ENCODE measurements around the gene LIMCH1. TPM values are rescaled to one million over a fixed set of nuclear protein-coding genes. Genes with fewer than 3 reads are reported as not detected.

Gene LIMCH1
- polyA plus RNA-seq, 1 of the 3 experiments (the other 2 are of a cell fraction) = 1.2 TPM

GRCh38 chr4:41600243-41600912 lies 62.4 kb downstream of the LIMCH1 start:
- no peak for DNase-seq
- TF ChIP-seq TEAD4 (IDR thresholded peaks at IDR 0.05; ENCODE audit: borderline replicate concordance, insufficient read depth) (no peak), MEF2A (IDR thresholded peaks at IDR 0.05; ENCODE audit: borderline replicate concordance, low read depth) (no peak), RCOR1 (IDR thresholded peaks at IDR 0.05; ENCODE audit: low read length) (no peak), JUND (IDR thresholded peaks at IDR 0.05) (no peak), NFIC (IDR thresholded peaks at IDR 0.05; ENCODE audit: borderline replicate concordance) (no peak), FOSL2 (IDR thresholded peaks at IDR 0.05; ENCODE audit: borderline replicate concordance, low read depth) (no peak), CHD2 (IDR thresholded peaks at IDR 0.05; ENCODE audit: low read length, partially characterized antibody) (no peak), TCF12 (IDR thresholded peaks at IDR 0.05) (no peak), GATA2 (CRISPR knock-in tag; IDR thresholded peaks at IDR 0.05) (no peak), YY1 (IDR thresholded peaks at IDR 0.05; ENCODE audit: low read depth) (no peak), USF1 (IDR thresholded peaks at IDR 0.05; ENCODE audit: borderline replicate concordance, low read depth) (no peak), ZBTB33 (IDR thresholded peaks at IDR 0.05; ENCODE audit: borderline replicate concordance, low read depth) (no peak), RXRA (IDR thresholded peaks at IDR 0.05; ENCODE audit: borderline replicate concordance, low read depth) (no peak)
- H3K36me3 ChIP-seq (replicated peaks in 1 of 2; ENCODE audit: control insufficient read depth in 1 of 2, insufficient read depth in 2 of 2, low read length in 1 of 2) = no peaks in the 10 kb centered on the region
- H3F3A ChIP-seq (replicated peaks; ENCODE audit: insufficient read depth) = no peaks in the 10 kb centered on the region
- 51% methylated on average over 6 of the region's 6 CpGs for WGBS (ENCODE audit: low lambda C conversion rate)
- H3K9me2 ChIP-seq = no peaks in the 10 kb centered on the region
- no peak overlapping the region for H2AFZ ChIP-seq (ENCODE audit: low read depth)
- no peaks in the 10 kb centered on the region for H3K79me2 ChIP-seq (ENCODE audit: insufficient read depth)
- H3K4me1 ChIP-seq (ENCODE audit: control insufficient read depth in 1 of 2, insufficient read depth in 2 of 2, low read depth in 1 of 2, low read length in 1 of 2) = peaks cover 0 to 4% of the 10 kb centered on the region in 2 experiments; a peak in 2 of 4 replicates
- H3K27me3 ChIP-seq (ENCODE audit: insufficient read depth) = no peaks in the 10 kb centered on the region
- no peak overlapping the region for H3K4me3 ChIP-seq (ENCODE audit: low read depth in 2 of 2, low read length in 1 of 2)
- no peaks in the 10 kb centered on the region for H4K20me1 ChIP-seq (ENCODE audit: insufficient read depth)
- H3K27ac ChIP-seq (ENCODE audit: low read depth in 2 of 2, low read length in 1 of 2) = no peak overlapping the region; a peak in 1 of 4 replicates
- CTCF ChIA-PET = interaction anchor here (0.7 to 1.0 kb wide), 4 partner anchors 9 to 1020 kb away, joined by 3 to 4 read pairs (median 3); no protein-coding TSS in a partner anchor
- H3K9me3 ChIP-seq = no peaks in the 10 kb centered on the region
- H3K9ac ChIP-seq = no peak overlapping the region
- POLR2A ChIA-PET = interaction anchor here (0.6 kb wide), 1 partner anchor 203 kb away, joined by 3 read pairs; no protein-coding TSS in a partner anchor
- H3K4me2 ChIP-seq = no peak overlapping the region

- POLR2A ChIA-PET = no interaction called here
These were observed 63.1 kb downstream of the LIMCH1 start for GRCh38 chr4:41601025-41601424.

More at GRCh38 chr4:41601025-41601424, 63.1 kb downstream of the LIMCH1 start:
- H2AFZ ChIP-seq (ENCODE audit: low read depth) = no peak overlapping the region
- no peaks in the 10 kb centered on the region for H3F3A ChIP-seq (replicated peaks; ENCODE audit: insufficient read depth)
- whole genome bisulfite sequencing (ENCODE audit: low lambda C conversion rate) = 75% methylated on average over 1 of the region's 1 CpG
- no peak overlapping the region; a peak in 1 of 4 replicates for H3K27ac ChIP-seq (ENCODE audit: low read depth in 2 of 2, low read length in 1 of 2)
- no peaks in the 10 kb centered on the region for H3K9me3 ChIP-seq
- no peak for DNase-seq
- no peaks in the 10 kb centered on the region for H3K36me3 ChIP-seq (replicated peaks in 1 of 2; ENCODE audit: control insufficient read depth in 1 of 2, insufficient read depth in 2 of 2, low read length in 1 of 2)
- no peak overlapping the region for H3K4me2 ChIP-seq
- CTCF ChIA-PET = interaction anchor here (0.7 to 2.2 kb wide), 4 partner anchors 9 to 1019 kb away, joined by 3 to 6 read pairs (median 4); no protein-coding TSS in a partner anchor
- no peak for TF ChIP-seq EZH2phosphoT487 (IDR thresholded peaks at IDR 0.05; ENCODE audit: borderline replicate concordance, low read depth)
- no peak for TF ChIP-seq FOSL2 (IDR thresholded peaks at IDR 0.05; ENCODE audit: borderline replicate concordance, low read depth)
- no peak for TF ChIP-seq NFIC (IDR thresholded peaks at IDR 0.05; ENCODE audit: borderline replicate concordance)
- TF ChIP-seq JUND (IDR thresholded peaks at IDR 0.05) = no peak
- TF ChIP-seq REST (IDR thresholded peaks at IDR 0.05; ENCODE audit: low read depth, low read length) = no peak
- no peak for TF ChIP-seq FOXM1 (IDR thresholded peaks at IDR 0.05; ENCODE audit: low read depth)
- no peak for TF ChIP-seq CHD2 (IDR thresholded peaks at IDR 0.05; ENCODE audit: low read length, partially characterized antibody)
- TF ChIP-seq SMC3 (IDR thresholded peaks at IDR 0.05; ENCODE audit: low read depth, low read length) = no peak
- H3K9ac ChIP-seq = no peak overlapping the region
- no peaks in the 10 kb centered on the region for H4K20me1 ChIP-seq (ENCODE audit: insufficient read depth)
- H3K79me2 ChIP-seq (ENCODE audit: insufficient read depth) = no peaks in the 10 kb centered on the region
- no peaks in the 10 kb centered on the region for H3K27me3 ChIP-seq (ENCODE audit: insufficient read depth)
- H3K4me1 ChIP-seq (ENCODE audit: control insufficient read depth in 1 of 2, insufficient read depth in 2 of 2, low read depth in 1 of 2, low read length in 1 of 2) = peaks cover 0 to 4% of the 10 kb centered on the region in 2 experiments; a peak in 2 of 4 replicates
- no peak overlapping the region for H3K4me3 ChIP-seq (ENCODE audit: low read depth in 2 of 2, low read length in 1 of 2)
- no peaks in the 10 kb centered on the region for H3K9me2 ChIP-seq
